Coronary artery (tissue), 2 donors: ENCODE results near the gene BRDT.

ENCODE experiments used
- DNase-seq: peaks from one replicate; pipeline ENCODE4 v3.0.0-alpha.2; 2017; ENCODE audit warnings: low spot score
- H3K27ac ChIP-seq, 2 donors: fragments of 200-600 bp; sonication (generic); one replicate each; pipeline ENCODE4 v1.5.1; 2016 to 2019
- H3K4me3 ChIP-seq: fragments of 200-600 bp; sonication (generic); 2 replicates; pipeline ENCODE4 v1.5.1; 2016; ENCODE audit warnings: mild to moderate bottlenecking, moderate library complexity
- CTCF ChIP-seq: fragments of 200-600 bp; sonication (generic); IDR thresholded peaks from one replicate; pipeline ENCODE4 v1.5.1; 2019; ENCODE audit warnings: antibody characterized with exemption

Gene BRDT

DNA sequence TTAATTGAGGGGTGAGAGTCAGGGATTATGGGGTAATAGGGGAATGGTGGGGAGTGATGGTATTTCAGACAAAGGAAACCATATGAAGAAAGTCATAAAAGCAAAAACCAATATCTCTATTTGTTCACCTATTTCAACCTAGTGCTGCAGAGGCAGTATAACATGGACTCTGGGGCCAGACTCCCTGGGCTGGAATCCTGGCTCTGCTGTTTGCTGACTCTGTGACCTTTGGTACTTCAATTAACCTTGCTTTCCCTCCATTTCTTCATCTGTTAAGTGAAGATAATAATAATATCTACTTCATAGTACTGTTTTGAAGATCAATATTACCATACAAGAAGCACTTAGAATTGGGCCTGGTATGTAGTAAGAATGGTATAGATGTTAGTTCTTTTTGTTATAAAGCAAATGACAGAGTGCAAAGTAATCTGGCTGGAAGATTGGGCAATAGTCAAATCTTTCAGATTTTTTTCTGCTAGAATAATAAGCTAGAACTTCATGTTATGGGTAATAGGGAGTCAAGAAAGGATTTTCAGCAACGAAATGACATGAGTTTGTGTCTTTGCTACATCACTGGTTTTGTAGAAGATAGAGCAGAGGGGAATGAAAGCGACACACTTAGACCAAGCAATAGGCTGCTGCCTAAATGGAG lies 89.6 kb downstream of the BRDT start:
- no peak overlapping the region for H3K4me3 ChIP-seq
- H3K27ac ChIP-seq: no peak overlapping the region
- no peak for DNase-seq
- TF ChIP-seq CTCF: no peak

- Histone ChIP-seq H3K4me3 (no peak overlapping the region), H3K27ac (no peak overlapping the region)
- no peak for TF ChIP-seq CTCF
- DNase-seq: no peak
These were observed 91.8 kb downstream of the BRDT start for GRCh38 chr1:92040971-92041370.

GRCh38 chr1:92043621-92044020 lies 94.4 kb downstream of the BRDT start:
- TF ChIP-seq CTCF: no peak
- H3K27ac ChIP-seq: no peak overlapping the region
- no peak for DNase-seq
- no peak overlapping the region for H3K4me3 ChIP-seq

- TF ChIP-seq CTCF: no peak
- Histone ChIP-seq H3K4me3 (no peak overlapping the region), H3K27ac (no peak overlapping the region)
- no peak for DNase-seq
These were observed 96.7 kb downstream of the BRDT start for GRCh38 chr1:92045766-92046495.

GRCh38 chr1:92051948-92052347 lies 102.7 kb downstream of the BRDT start:
- H3K4me3 ChIP-seq: no peak overlapping the region
- TF ChIP-seq CTCF: no peak
- H3K27ac ChIP-seq: no peak overlapping the region
- no peak for DNase-seq
